Adrenal gland (tissue), 19 donors: Measurements from ENCODE around the gene RIF1. TPM values are rescaled to one million over a fixed set of nuclear protein-coding genes. Genes with fewer than 3 reads are reported as not detected.
A peak's percentile ranks its signal among the peaks of the same experiment; 100 is the strongest.

Source experiments
- DNase-seq, 7 donors: peaks; one replicate each; pipeline ENCODE4 v3.0.0-alpha.2; 2019 to 2020
- H3K27ac ChIP-seq, 5 donors: fragments of 200-600 bp; sonication (generic) in 4 of 5; 1 replicate in 3 of 5; 2 replicates in 2 of 5; pipeline versions ENCODE4 v1.5.1 to v1.8.0; 2016 to 2020; ENCODE audit warnings: mild to moderate bottlenecking in 1 of 5
- H3K27me3 ChIP-seq: fragments of 200-600 bp; 2 replicates; pipeline ENCODE4 v1.8.0; 2021
- H3K36me3 ChIP-seq, 2 donors: fragments of 200-600 bp; replicated peaks in 1 of 2; 1 replicate in 1 of 2; 2 replicates in 1 of 2; pipeline versions ENCODE4 v1.5.1 to v1.8.0; 2018 to 2022
- H3K4me1 ChIP-seq, 2 donors: fragments of 200-600 bp; replicated peaks in 1 of 2; 1 replicate in 1 of 2; 2 replicates in 1 of 2; pipeline versions ENCODE4 v1.5.1 to v1.8.0; 2018 to 2021
- H3K4me3 ChIP-seq, 4 donors: fragments of 200-600 bp; sonication (generic) in 3 of 4; one replicate each; pipeline ENCODE4 v1.5.1; 2016 to 2018
- H3K9me3 ChIP-seq, 3 donors: fragments of 200-600 bp; sonication (generic) in 1 of 3; replicated peaks in 1 of 3; 1 replicate in 2 of 3; 2 replicates in 1 of 3; pipeline versions ENCODE4 v1.5.1 to v1.8.0; 2016 to 2021
- CTCF ChIP-seq, 6 experiments: fragments of 450-650 bp in 4 of 6; fragments of 200-600 bp in 2 of 6; sonication (generic) in 1 of 6; IDR thresholded peaks; 1 replicate in 5 of 6; 2 replicates in 1 of 6; pipeline versions ENCODE4 v1.5.1 to v1.8.0; 2016 to 2021; ENCODE audit warnings: antibody characterized with exemption in 6 of 6, mild to moderate bottlenecking in 2 of 6, moderate library complexity in 1 of 6
- POLR2A ChIP-seq, 2 donors: fragments of 450-650 bp; IDR thresholded peaks; one replicate each; pipeline ENCODE4 v1.6.1; 2017; ENCODE audit warnings: antibody characterized with exemption in 2 of 2, mild to moderate bottlenecking in 2 of 2, moderate library complexity in 1 of 2
- WGBS, 4 donors: extraction: QIAGEN DNeasy Blood & Tissue Kit in 2 of 4; methylation state at CpG; one replicate each; pipeline versions ENCODE4 v1.1.5 to v1.1.7; 2013 to 2017; 5-methylcytosine and 5-hydroxymethylcytosine counted together
- intact Hi-C, 2 donors: fragments of 100-400 bp; cut with DNase I; formaldehyde crosslinking; loops; one replicate each; pipeline versions ENCODE4 v1.14.1 to v1.15.0; 2022 to 2023
- long read RNA-seq, 10 donors: library from polyadenylated mRNA in 3 of 10; unstranded in 2 of 10; stranded (forward) in 1 of 10; transcript quantifications; one replicate each; pipeline ENCODE4 v2.0.0 and lab custom pipeline, GENCODE V29; 2021 to 2026
- polyA plus RNA-seq, 3 donors: library from polyadenylated mRNA; stranded (reverse); fragments of 200-250 nt in 2 of 3; fragments of 350-450 nt in 1 of 3; fragmentation: Illumina TruSeq in 1 of 3; extraction: RNeasy Lipid Tissue Mini Kit (QIAGEN cat#74804) in 1 of 3; gene quantifications; one replicate each; pipeline ENCODE4 v1.2.3, GENCODE V29; 2013 to 2014
- total RNA-seq, 9 donors: library from RNA; depleted of rRNA in 4 of 9; stranded (reverse); fragments of >200 nt in 4 of 9; fragments of 120-200 nt in 1 of 9; fragmentation: NEBNext Ultra II Directional in 1 of 9; extraction: Animal tissue kit (Norgen Biotek cat#: 25700) in 1 of 9; gene quantifications; one replicate each; pipeline versions ENCODE4 v1.1.0 to v1.2.4, GENCODE V29; 2013 to 2023
- donor health status: healthy with polysubstance abuse.
- donor health status: Bipolar disorder and iron deficiency.
- donor health status: DM: yes; HTN: yes; CAD: no.
- donor health status: DM: no; HTN: no; CAD: no.
- donor health status: DM: no; HTN: no; CAD: no.
- donor health status: DM: yes; HTN: yes; CAD: no.

RIF1 gene
- total RNA-seq = 10 to 100 TPM; 11.0 to 50.8 (median 28.7) TPM
- polyA plus RNA-seq = 10 to 100 TPM in 1 of 3 donors, 1 to 10 TPM in 2; 4.0 to 12.3 (median 5.5) TPM
- long read RNA-seq, donor 1 = 0 reads
- long read RNA-seq, donor 2 = 0 reads
- long read RNA-seq, donor 3 = 0 reads
- long read RNA-seq, donor 4, partial matches to known transcripts = 3 of 4 reads
- long read RNA-seq, donor 4, other reads (novel, unspliced or antisense) = 1 of 4 reads
- long read RNA-seq, donor 5, partial matches to known transcripts = 1 of 2 reads
- long read RNA-seq, donor 5, other reads (novel, unspliced or antisense) = 1 of 2 reads
- long read RNA-seq, donor 6, partial matches to known transcripts = 3 of 5 reads
- long read RNA-seq, donor 6, other reads (novel, unspliced or antisense) = 2 of 5 reads
- long read RNA-seq, donor 7 = 0 reads
- long read RNA-seq, donor 8, partial matches to known transcripts = 6 of 6 reads
- long read RNA-seq, donor 8, other reads (novel, unspliced or antisense) = 0 of 6 reads
- long read RNA-seq, donor 9 = 0 reads
- long read RNA-seq, donor 10 = 0 reads

- Histone ChIP-seq H3K4me1 (peaks cover 0 to 15% of the 10 kb centered on the region in 2 donors), H3K36me3 (peaks cover 0 to 24% of the 10 kb centered on the region in 2 donors), H3K9me3 (no peaks in the 10 kb centered on the region), H3K27me3 (no peaks in the 10 kb centered on the region), H3K27ac (peak within 1 kb of the TSS; percentile 30 to 96 (median 82)), H3K4me3 (peak within 1 kb of the TSS; percentile 96 to 100 (median 99))
- TF ChIP-seq POLR2A (IDR thresholded peaks at IDR 0.05) (peak in 1 of 2 donors; percentile 27), CTCF (IDR thresholded peaks at IDR 0.05) (peak; percentile 34 to 85 (median 70))
- 0 to 1% (median 0%) methylated on average over 8 to 65 of the region's 65 CpGs for WGBS, 4 donors
- peak; percentile 83 to 94 (median 89) for DNase-seq
- intact Hi-C loops = loop anchor here (10.0 kb wide), 2 partner anchors 115 to 125 kb away; partner anchors contain the start of gene NMI (in 1 of the 2)
Measured at GRCh38 chr2:151409601-151410484, at the start of gene RIF1. TSS of gene RIF1 (plus strand) at chr2:151409902. CDS start at chr2:151410424, 522 bp downstream.

- no peak for DNase-seq
- intact Hi-C loops = no loop called here
- Histone ChIP-seq H3K27me3 (no peaks in the 10 kb centered on the region), H3K36me3 (no peaks in the 10 kb centered on the region), H3K4me3 (no peak overlapping the region), H3K27ac (no peak overlapping the region), H3K9me3 (no peaks in the 10 kb centered on the region), H3K4me1 (no peaks in the 10 kb centered on the region)
- no peak for TF ChIP-seq CTCF (IDR thresholded peaks at IDR 0.05)
- WGBS, 4 donors = 53 to 73% (median 65%) methylated on average over 3 of the region's 3 CpGs
Measured at GRCh38 chr2:151361674-151362370, 47.9 kb upstream of the RIF1 start.

- H3K27ac ChIP-seq = no peak overlapping the region
- H3K4me3 ChIP-seq = no peak overlapping the region
- WGBS, 4 donors = 68 to 83% (median 71%) methylated on average over 8 of the region's 8 CpGs
- no peaks in the 10 kb centered on the region for H3K4me1 ChIP-seq
- H3K36me3 ChIP-seq = no peaks in the 10 kb centered on the region
- DNase-seq = no peak
- TF ChIP-seq POLR2A (IDR thresholded peaks at IDR 0.05) = no peak
- no peak for TF ChIP-seq CTCF (IDR thresholded peaks at IDR 0.05)
- intact Hi-C loops = no loop called here
- H3K9me3 ChIP-seq = no peaks in the 10 kb centered on the region
- H3K27me3 ChIP-seq = no peaks in the 10 kb centered on the region
Measured at GRCh38 chr2:151363709-151364108, 46.0 kb upstream of the RIF1 start.
